Measurements from ENCODE around the gene APBA2.

APBA2 gene

DNA sequence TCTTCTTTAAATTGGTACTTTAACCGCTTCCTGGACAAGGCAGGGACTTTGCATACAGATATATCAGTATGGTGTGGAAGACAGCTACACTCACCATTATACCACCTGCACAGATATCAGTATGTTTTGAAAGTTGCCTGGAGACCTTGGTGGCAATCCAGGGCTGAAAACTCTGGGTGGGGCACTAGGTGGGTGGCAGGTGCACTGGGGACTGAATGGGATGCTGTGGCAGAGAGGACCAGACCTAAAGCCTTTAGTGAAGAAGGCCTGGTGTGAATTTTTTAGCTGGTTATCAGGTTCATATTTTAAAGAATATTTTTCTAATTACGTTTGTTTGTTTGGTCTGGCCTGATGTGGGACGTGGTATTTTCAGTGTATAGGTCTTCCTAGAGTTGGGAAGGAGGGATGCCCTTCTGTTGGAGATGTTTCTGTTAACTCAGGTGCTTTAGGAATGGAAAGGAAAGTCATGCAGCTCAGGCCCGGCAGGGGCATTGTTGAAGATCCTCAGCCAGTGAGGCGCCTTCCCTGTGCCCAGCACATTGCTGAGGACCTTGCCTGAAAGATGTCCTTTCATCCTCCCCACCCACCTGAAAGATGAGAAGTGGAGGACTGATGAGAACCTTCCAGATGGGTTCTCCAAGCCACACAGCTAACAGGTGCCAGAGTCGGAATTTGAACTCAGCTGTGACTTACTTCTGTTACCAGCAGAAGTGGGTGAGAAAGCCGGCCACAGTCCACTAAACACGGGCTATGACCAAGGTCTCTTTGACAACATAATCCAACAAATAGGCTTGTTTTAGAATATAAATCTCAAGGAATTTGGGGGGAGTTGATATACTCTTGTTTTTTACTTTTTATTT lies 77.3 kb downstream of the APBA2 start:
- TF ChIP-seq, protein P1, sequence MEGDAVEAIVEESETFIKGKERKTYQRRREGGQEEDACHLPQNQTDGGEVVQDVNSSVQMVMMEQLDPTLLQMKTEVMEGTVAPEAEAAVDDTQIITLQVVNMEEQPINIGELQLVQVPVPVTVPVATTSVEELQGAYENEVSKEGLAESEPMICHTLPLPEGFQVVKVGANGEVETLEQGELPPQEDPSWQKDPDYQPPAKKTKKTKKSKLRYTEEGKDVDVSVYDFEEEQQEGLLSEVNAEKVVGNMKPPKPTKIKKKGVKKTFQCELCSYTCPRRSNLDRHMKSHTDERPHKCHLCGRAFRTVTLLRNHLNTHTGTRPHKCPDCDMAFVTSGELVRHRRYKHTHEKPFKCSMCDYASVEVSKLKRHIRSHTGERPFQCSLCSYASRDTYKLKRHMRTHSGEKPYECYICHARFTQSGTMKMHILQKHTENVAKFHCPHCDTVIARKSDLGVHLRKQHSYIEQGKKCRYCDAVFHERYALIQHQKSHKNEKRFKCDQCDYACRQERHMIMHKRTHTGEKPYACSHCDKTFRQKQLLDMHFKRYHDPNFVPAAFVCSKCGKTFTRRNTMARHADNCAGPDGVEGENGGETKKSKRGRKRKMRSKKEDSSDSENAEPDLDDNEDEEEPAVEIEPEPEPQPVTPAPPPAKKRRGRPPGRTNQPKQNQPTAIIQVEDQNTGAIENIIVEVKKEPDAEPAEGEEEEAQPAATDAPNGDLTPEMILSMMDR (IDR thresholded peaks at IDR 0.05; ENCODE audit: extremely low read depth, missing control alignments) = no peak
- no peak for DNase-seq (ENCODE audit: low spot score)

DNA sequence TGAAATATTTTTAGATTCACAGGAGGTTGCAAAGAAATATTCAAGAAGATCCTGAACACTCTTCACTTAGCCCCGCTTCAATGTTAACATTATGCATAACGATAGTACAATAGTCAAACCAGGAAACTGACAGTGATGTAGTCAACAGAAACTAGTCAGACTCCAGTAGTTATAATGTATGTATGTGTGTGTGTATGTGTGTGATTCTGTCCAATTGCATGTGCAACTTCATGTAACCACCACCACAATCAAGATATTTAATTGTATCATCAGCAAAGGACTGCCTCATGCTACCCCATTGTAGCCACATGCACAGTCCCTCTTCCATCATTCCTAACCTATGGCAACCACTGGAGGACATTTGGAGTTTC lies 77.9 kb downstream of the APBA2 start:
- DNase-seq (ENCODE audit: low spot score) = no peak

DNA sequence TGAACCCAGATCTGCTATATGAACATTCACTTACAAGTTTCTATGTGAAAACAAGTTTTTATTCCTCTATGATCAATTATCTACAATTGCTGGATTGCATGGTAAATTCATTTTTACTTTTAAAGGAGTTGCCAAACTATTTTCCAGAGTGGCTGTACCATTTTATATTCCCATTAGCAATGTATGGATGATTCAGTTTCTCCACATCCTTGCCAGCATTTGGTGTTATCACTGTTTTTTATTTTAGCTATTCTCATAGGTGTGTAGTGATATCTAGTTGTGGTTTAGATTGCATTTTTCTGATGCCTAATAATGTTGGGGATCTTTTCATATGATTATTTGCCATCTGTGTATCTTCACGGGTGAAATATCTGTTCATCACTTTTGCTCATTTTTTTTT lies 78.3 kb downstream of the APBA2 start:
- TF ChIP-seq, protein P1 (IDR thresholded peaks at IDR 0.05; ENCODE audit: extremely low read depth, missing control alignments) = no peak
- no peak for DNase-seq (ENCODE audit: low spot score)

More for the DNA sequence above, 77.9 kb downstream of the APBA2 start:
- TF ChIP-seq, protein P1 (IDR thresholded peaks at IDR 0.05; ENCODE audit: extremely low read depth, missing control alignments) = no peak

DNA sequence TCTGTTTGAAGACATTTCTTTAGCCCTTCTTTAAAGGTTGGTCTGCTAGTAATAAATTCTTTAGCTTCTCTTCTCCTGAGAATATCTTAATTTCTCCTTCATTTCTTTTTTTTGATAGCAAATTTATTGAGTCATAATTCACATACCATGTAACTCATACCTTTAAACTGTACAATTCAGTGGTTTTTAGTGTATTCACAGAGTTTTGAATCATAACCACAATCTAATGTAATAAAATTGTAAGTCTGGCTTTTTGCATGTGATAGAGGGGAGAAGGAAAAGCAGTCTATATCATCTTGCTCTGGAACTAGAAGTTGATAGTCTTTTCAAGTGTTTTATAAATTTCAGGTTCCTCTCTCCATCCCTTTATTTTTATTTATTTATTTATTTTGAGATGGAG lies 81.3 kb downstream of the APBA2 start:
- no peak for DNase-seq (ENCODE audit: low spot score)
- TF ChIP-seq, protein P1 (IDR thresholded peaks at IDR 0.05; ENCODE audit: extremely low read depth, missing control alignments) = no peak

DNA sequence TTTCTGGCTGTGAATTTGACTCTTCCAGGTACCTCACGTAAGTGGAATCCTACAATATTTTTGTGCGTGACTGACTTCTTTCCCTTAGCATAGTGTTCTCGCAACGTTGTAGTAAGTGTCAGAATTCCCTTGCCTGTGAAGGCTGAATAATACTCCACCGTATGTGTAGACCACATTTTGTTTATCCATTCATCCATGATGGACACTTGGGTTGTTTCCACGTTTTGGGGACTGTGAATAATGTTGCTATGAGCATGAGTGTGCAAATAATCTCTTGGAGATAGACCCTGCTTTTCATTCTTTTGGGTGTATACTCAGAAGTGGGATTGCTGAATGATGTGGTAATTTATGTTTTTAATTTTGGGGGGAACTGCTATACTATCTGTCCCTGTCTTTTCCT lies 82.2 kb downstream of the APBA2 start:
- TF ChIP-seq, protein P1 (IDR thresholded peaks at IDR 0.05; ENCODE audit: extremely low read depth, missing control alignments) = no peak
- DNase-seq (ENCODE audit: low spot score) = no peak

DNA sequence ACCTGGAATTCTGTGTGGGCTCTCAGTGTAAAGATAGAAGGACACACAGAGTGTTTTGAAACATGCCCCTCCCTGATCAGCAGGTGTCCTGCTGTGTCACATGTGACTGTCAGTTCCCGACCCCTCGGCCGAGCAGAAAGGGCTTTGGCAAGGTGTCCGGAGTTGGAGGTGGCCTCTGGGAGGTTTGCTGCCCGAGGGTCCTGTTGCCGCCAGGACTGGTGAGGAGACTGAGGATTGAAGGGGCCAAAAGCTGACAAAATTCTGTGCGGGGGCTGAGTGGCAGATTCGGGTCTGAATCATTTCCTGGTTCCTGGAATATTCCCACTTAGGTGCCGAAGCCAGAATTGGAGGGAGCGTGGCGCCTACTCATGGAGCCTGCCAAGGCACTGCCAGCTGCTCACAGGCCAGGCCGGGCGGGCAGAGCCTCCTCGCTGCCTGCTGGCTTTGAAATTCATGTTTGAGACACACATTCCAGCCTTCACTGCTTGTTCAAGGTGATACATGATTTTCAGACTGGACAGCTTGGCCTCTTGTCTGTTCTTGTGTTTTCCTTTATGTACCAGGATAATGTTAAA lies 83.8 kb downstream of the APBA2 start:
- TF ChIP-seq, protein P1 (IDR thresholded peaks at IDR 0.05; ENCODE audit: extremely low read depth, missing control alignments) = no peak
- DNase-seq (ENCODE audit: low spot score) = no peak

DNA sequence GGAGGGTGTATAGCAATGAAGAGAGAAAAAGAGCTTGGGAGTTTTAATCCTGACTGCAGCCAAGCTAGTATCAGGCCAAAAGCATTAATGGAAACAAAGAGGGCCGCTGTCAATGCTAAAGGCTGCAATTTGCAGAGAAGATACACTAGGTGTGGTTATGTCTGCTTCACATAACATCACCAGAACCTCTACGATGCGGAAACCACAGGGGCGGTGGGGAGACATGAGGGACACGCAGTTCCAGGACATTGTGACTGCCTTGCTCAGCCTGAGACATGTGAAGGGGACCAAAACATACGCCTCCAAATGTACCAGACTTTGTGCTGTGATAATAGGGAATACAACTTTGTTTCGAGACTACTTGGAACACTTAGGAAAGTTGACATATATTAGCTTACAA lies 88.4 kb downstream of the APBA2 start:
- DNase-seq (ENCODE audit: low spot score) = no peak
- TF ChIP-seq, protein P1 (IDR thresholded peaks at IDR 0.05; ENCODE audit: extremely low read depth, missing control alignments) = no peak

Measured in GM20000 (cell line).